Left ventricle myocardium inferior (tissue), 1 donor: ENCODE data around the gene PPP2R5B. TPM values are rescaled to one million over a fixed set of nuclear protein-coding genes. Genes with fewer than 3 reads are reported as not detected.
A peak's percentile ranks its signal among the peaks of the same experiment; 100 is the strongest.

ENCODE experiments used
- DNase-seq: peaks from one replicate; pipeline ENCODE4 v3.0.0-alpha.2; 2020
- H3K27ac ChIP-seq: fragments of 200-600 bp; replicated peaks from 2 replicates; pipeline ENCODE4 v1.8.0; 2021
- H3K27me3 ChIP-seq: fragments of 200-600 bp; 2 replicates; pipeline ENCODE4 v1.8.0; 2021; ENCODE audit warnings: low read depth
- H3K36me3 ChIP-seq: fragments of 200-600 bp; 2 replicates; pipeline ENCODE4 v1.8.0; 2021
- H3K4me1 ChIP-seq: fragments of 200-600 bp; 2 replicates; pipeline ENCODE4 v1.8.0; 2021
- H3K4me3 ChIP-seq: fragments of 200-600 bp; 2 replicates; pipeline ENCODE4 v1.8.0; 2021; ENCODE audit warnings: mild to moderate bottlenecking, moderate library complexity
- H3K9me3 ChIP-seq: fragments of 200-600 bp; replicated peaks from 2 replicates; pipeline ENCODE4 v1.8.0; 2021
- CTCF ChIP-seq: fragments of 200-600 bp; IDR thresholded peaks from 2 replicates; pipeline ENCODE4 v1.8.0; 2021; ENCODE audit warnings: antibody characterized with exemption, mild to moderate bottlenecking, borderline replicate concordance
- intact Hi-C: fragments of 100-400 bp; cut with micrococcal nuclease; formaldehyde crosslinking; loops from one replicate; pipeline ENCODE4 v1.11.0; 2022
- total RNA-seq: library from RNA; stranded (reverse); fragmentation: NEBNext Ultra II Directional; extraction: Animal tissue kit (Norgen Biotek cat#: 25700); gene quantifications from one replicate; pipeline ENCODE4 v1.2.1, GENCODE V29; 2021
- donor health status: DM: no; HTN: yes; CAD: no; lungs with severe emphysema.

The PPP2R5B gene
- total RNA-seq, 1 donor from 2014 or later, result 22.5 TPM

- Histone ChIP-seq H3K9me3 (no peaks in the 10 kb centered on the region), H3K4me3 (no peak overlapping the region), H3K27ac (peak overlapping the region; percentile 86), H3K27me3 (no peaks in the 10 kb centered on the region), H3K36me3 (no peaks in the 10 kb centered on the region), H3K4me1 (peaks cover 68% of the 10 kb centered on the region)
- intact Hi-C loops, result no loop called here
- TF ChIP-seq CTCF, result no peak
- no peak for DNase-seq
Measured at GRCh38 chr11:64920124-64920523, 4.4 kb upstream of the PPP2R5B start.

GRCh38 chr11:64921384-64921783 is 3.1 kb upstream of the PPP2R5B start:
- DNase-seq, result no peak
- Histone ChIP-seq H3K4me1 (peaks cover 68% of the 10 kb centered on the region), H3K9me3 (no peaks in the 10 kb centered on the region), H3K27ac (no peak overlapping the region), H3K36me3 (no peaks in the 10 kb centered on the region), H3K27me3 (no peaks in the 10 kb centered on the region), H3K4me3 (no peak overlapping the region)
- intact Hi-C loops, result no loop called here
- TF ChIP-seq CTCF, result no peak

- no peak for TF ChIP-seq CTCF
- H3K9me3 ChIP-seq, result no peaks in the 10 kb centered on the region
- intact Hi-C loops, result no loop called here
- no peaks in the 10 kb centered on the region for H3K27me3 ChIP-seq
- H3K36me3 ChIP-seq, result peaks cover 18% of the 10 kb centered on the region
- no peak for DNase-seq
- H3K27ac ChIP-seq, result peak overlapping the region; percentile 94
- H3K4me1 ChIP-seq, result peaks cover 58% of the 10 kb centered on the region
- peak overlapping the region; percentile 96 for H3K4me3 ChIP-seq
Measured at GRCh38 chr11:64923151-64923661, 1.3 kb upstream of the PPP2R5B start.

- H3K27me3 ChIP-seq, result no peaks in the 10 kb centered on the region
- H3K4me1 ChIP-seq, result peaks cover 41% of the 10 kb centered on the region
- H3K4me3 ChIP-seq, result peak overlapping the region; percentile 96
- H3K36me3 ChIP-seq, result peaks cover 35% of the 10 kb centered on the region
- H3K9me3 ChIP-seq, result no peaks in the 10 kb centered on the region
- no peak for TF ChIP-seq CTCF
- intact Hi-C loops, result no loop called here
- no peak for DNase-seq
- peak overlapping the region; percentile 94 for H3K27ac ChIP-seq
Measured at GRCh38 chr11:64924910-64925284, 408 bp downstream of the PPP2R5B start.

GRCh38 chr11:64925536-64926436 is 1.3 kb downstream of the PPP2R5B start:
- Histone ChIP-seq H3K27ac (peak overlapping the region; percentile 94), H3K9me3 (no peaks in the 10 kb centered on the region), H3K27me3 (no peaks in the 10 kb centered on the region), H3K4me1 (peaks cover 37% of the 10 kb centered on the region), H3K36me3 (peaks cover 44% of the 10 kb centered on the region), H3K4me3 (peak overlapping the region; percentile 96)
- intact Hi-C loops, result no loop called here
- DNase-seq, result no peak
- no peak for TF ChIP-seq CTCF
